CD4-positive, alpha-beta T cell (primary cell): ENCODE measurements around the gene YPEL2. TPM values are rescaled to one million over a fixed set of nuclear protein-coding genes. Genes with fewer than 3 reads are reported as not detected.
"Not testable (repeated sequence)": the region's sequence is repeated elsewhere in the genome, so short reads cannot be mapped to it uniquely, and the experiment has no call there.

ENCODE experiments used
- ATAC-seq: fragments of 200-7000 bp; cut with Tn5 transposase; one replicate; pipeline ENCODE4 v1.10.0; 2022; ENCODE audit warnings: mild to moderate bottlenecking; ENCODE audit not compliant: poor library complexity
- CTCF ChIA-PET: fragments of 350-600 bp; sonication (Branson Sonifier 250); formaldehyde crosslinking; loops from one replicate; lab custom pipeline; 2021; ENCODE audit warnings: antibody characterized with exemption, inconsistent platforms; lab: Charles Lee
- POLR2A ChIA-PET: fragments of 350-600 bp; sonication (Branson Sonifier 250); formaldehyde crosslinking; loops from one replicate; lab custom pipeline; 2021; ENCODE audit warnings: antibody characterized with exemption, inconsistent platforms; lab: Charles Lee
- DNase-seq, 14 experiments: peaks; one replicate each; pipeline ENCODE4 v3.0.0-alpha.2; 2013 to 2020; ENCODE audit warnings: mixed read lengths in 2 of 14
- H3K27ac ChIP-seq, 2 donors: one replicate each; pipeline versions ENCODE4 v1.5.1 to v1.7.0; 2013; ENCODE audit warnings: low read length in 2 of 2, low read depth in 1 of 2, mild to moderate bottlenecking in 1 of 2
- H3K27me3 ChIP-seq, 2 experiments: 1 replicate in 1 of 2; 2 replicates in 1 of 2; pipeline versions ENCODE4 v1.6.1 to v1.7.0; 2013; ENCODE audit warnings: low read length in 2 of 2, control low read depth in 1 of 2, mild to moderate bottlenecking in 1 of 2, moderate library complexity in 1 of 2; ENCODE audit not compliant: insufficient read depth in 2 of 2, control insufficient read depth in 1 of 2
- H3K36me3 ChIP-seq: one replicate; pipeline ENCODE4 v1.6.1; 2013; ENCODE audit warnings: low read length, control low read depth; ENCODE audit not compliant: insufficient read depth
- H3K4me1 ChIP-seq: one replicate; pipeline ENCODE4 v1.6.1; 2013; ENCODE audit warnings: low read length, control low read depth; ENCODE audit not compliant: insufficient read depth
- H3K4me3 ChIP-seq: one replicate; pipeline ENCODE4 v1.5.1; 2013; ENCODE audit warnings: mild to moderate bottlenecking, low read length, moderate library complexity
- H3K9me3 ChIP-seq, 2 experiments: 1 replicate in 1 of 2; 2 replicates in 1 of 2; pipeline versions ENCODE4 v1.6.1 to v1.7.0; 2013; ENCODE audit warnings: low read length in 2 of 2, mild to moderate bottlenecking in 2 of 2, control low read depth in 1 of 2, moderate library complexity in 1 of 2; ENCODE audit not compliant: control insufficient read depth in 1 of 2, insufficient read depth in 1 of 2
- H3K27ac Mint-ChIP-seq: one replicate; pipeline ENCODE4 v1.8.0; 2020; ENCODE audit warnings: mixed read lengths
- H3K27me3 Mint-ChIP-seq: one replicate; pipeline ENCODE4 v1.8.0; 2021; ENCODE audit warnings: mixed read lengths
- H3K36me3 Mint-ChIP-seq: one replicate; pipeline ENCODE4 v1.8.0; 2021; ENCODE audit warnings: low read depth, mixed read lengths
- H3K4me1 Mint-ChIP-seq: one replicate; pipeline ENCODE4 v1.8.0; 2021; ENCODE audit warnings: low read depth, mixed read lengths
- H3K4me3 Mint-ChIP-seq: one replicate; pipeline ENCODE4 v1.8.0; 2020; ENCODE audit warnings: mild to moderate bottlenecking, mixed read lengths
- H3K9me3 Mint-ChIP-seq: one replicate; pipeline ENCODE4 v1.8.0; 2020; ENCODE audit warnings: mixed read lengths
- intact Hi-C, 2 experiments: fragments of 100-400 bp; cut with DNase I in 1 of 2; cut with micrococcal nuclease in 1 of 2; formaldehyde crosslinking; loops; one replicate each; pipeline versions ENCODE4 v1.15.1 to v1.9.0; 2023 to 2025; cut with DNase I, micrococcal nuclease
- total RNA-seq, 174 experiments: library from RNA in 2 of 174; stranded (reverse) in 2 of 174; gene quantifications; one replicate each; pipeline ENCODE4 v1.2.3 and lab custom pipeline; 2021 to 2026
- TF ChIP-seq, protein P1 (sequence below): fragments of 200-600 bp; IDR thresholded peaks from one replicate; pipeline ENCODE4 v1.8.0; 2022; ENCODE audit warnings: antibody characterized with exemption, mild to moderate bottlenecking

YPEL2 gene
- total RNA-seq, 2 experiments from 2014 or later = 69.1 to 71.6 TPM

DNA sequence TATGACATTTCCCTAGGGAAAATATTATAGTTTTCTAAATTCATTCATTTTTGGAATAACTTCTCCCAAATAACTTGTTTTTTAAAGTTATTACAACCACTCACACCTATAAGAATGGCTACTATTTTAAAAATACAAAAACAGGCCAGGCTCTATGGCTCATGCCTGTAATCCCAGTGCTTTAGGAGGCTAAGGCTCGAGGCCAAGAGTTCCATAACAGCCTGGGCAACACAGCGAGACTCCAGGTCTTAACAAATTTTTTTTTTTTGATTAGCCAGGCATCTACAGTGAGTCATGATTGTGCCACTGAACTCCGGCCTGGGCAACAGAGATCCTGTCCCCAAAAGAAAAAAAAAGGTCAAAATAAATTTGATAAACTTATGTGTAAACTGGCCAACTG lies 43.6 kb upstream of the YPEL2 start:
- Histone ChIP-seq H3K4me1 (no peaks in the 10 kb centered on the region), H3K27ac (no peak overlapping the region), H3K27me3 (no peaks in the 10 kb centered on the region), H3K9me3 (no peaks in the 10 kb centered on the region), H3K36me3 (no peaks in the 10 kb centered on the region), H3K4me3 (no peak overlapping the region)
- Mint-ChIP-seq H3K36me3 (no peaks in the 10 kb centered on the region), H3K4me1 (no peaks in the 10 kb centered on the region), H3K27me3 (no peaks in the 10 kb centered on the region), H3K27ac (no peak overlapping the region), H3K4me3 (no peak overlapping the region), H3K9me3 (no peaks in the 10 kb centered on the region)
- POLR2A ChIA-PET = no interaction called here
- DNase-seq (no peak), ATAC-seq (no peak)
- CTCF ChIA-PET = no interaction called here
- TF ChIP-seq, protein P1, sequence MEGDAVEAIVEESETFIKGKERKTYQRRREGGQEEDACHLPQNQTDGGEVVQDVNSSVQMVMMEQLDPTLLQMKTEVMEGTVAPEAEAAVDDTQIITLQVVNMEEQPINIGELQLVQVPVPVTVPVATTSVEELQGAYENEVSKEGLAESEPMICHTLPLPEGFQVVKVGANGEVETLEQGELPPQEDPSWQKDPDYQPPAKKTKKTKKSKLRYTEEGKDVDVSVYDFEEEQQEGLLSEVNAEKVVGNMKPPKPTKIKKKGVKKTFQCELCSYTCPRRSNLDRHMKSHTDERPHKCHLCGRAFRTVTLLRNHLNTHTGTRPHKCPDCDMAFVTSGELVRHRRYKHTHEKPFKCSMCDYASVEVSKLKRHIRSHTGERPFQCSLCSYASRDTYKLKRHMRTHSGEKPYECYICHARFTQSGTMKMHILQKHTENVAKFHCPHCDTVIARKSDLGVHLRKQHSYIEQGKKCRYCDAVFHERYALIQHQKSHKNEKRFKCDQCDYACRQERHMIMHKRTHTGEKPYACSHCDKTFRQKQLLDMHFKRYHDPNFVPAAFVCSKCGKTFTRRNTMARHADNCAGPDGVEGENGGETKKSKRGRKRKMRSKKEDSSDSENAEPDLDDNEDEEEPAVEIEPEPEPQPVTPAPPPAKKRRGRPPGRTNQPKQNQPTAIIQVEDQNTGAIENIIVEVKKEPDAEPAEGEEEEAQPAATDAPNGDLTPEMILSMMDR = no peak
- intact Hi-C loops = no loop called here

DNA sequence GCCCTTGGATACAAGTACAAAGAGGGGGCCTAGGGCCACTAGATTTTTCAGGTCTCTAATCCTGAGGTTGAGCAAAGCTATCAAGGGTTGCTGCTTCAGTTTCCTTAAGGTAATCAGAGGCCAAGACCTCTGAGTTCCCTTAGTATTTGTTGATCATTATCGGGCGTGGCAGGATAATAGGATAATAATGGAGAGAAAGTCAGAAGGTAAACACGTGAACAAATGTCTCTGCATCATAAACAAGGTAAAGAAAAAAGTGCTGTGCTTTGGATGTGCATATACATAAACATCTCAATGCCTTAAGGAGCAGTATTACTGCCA lies 41.5 kb upstream of the YPEL2 start:
- Mint-ChIP-seq H3K27me3 (no peaks in the 10 kb centered on the region), H3K36me3 (no peaks in the 10 kb centered on the region), H3K9me3 (no peaks in the 10 kb centered on the region), H3K4me3 (no peak overlapping the region), H3K27ac (no peak overlapping the region), H3K4me1 (no peaks in the 10 kb centered on the region)
- intact Hi-C loops = no loop called here
- Histone ChIP-seq H3K27me3 (no peaks in the 10 kb centered on the region), H3K9me3 (no peaks in the 10 kb centered on the region), H3K4me1 (no peaks in the 10 kb centered on the region), H3K27ac (no peak overlapping the region), H3K4me3 (no peak overlapping the region), H3K36me3 (no peaks in the 10 kb centered on the region)
- DNase-seq = no peak
- ChIA-PET CTCF (no interaction called here), POLR2A (no interaction called here)
- TF ChIP-seq, protein P1 = no peak
- ATAC-seq = no peak

DNA sequence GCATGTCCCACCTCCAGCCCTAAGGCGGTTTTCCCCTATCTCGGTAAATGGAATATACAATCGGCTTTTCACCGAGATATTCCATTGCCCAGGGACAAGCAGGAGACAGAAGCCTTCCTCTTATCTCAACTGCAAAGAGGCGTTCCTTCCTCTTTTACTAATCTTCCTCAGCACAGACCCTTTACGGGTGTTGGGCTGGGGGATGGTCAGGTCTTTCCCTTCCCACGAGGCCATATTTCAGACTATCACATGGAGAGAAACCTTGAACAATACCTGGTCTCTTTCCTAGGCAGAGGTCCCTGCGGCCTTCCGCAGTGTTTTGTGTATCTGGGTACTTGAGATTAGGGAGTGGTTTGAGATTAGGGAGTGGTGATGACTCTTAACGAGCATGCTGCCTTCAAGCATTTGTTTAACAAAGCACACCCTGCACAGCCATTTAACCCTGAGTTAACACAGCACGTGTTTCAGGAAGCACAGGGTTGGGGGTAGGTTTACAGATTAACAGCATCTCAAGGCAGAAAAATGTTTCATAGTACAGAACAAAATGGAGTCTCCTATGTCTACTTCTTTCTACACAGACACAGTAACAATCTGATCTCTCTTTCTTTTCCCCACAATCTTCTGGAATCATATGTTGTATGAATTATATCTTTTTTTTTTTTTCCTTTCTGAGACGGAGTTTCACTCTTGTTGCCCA lies 41.0 kb upstream of the YPEL2 start:
- H3K4me1 ChIP-seq, H3K4me3 Mint-ChIP-seq, H3K27me3 ChIP-seq, POLR2A ChIA-PET, H3K36me3 Mint-ChIP-seq, H3K9me3 Mint-ChIP-seq, intact Hi-C loops, H3K27ac Mint-ChIP-seq, H3K4me3 ChIP-seq, H3K36me3 ChIP-seq, H3K4me1 Mint-ChIP-seq, H3K27ac ChIP-seq, H3K27me3 Mint-ChIP-seq, CTCF ChIA-PET, ATAC-seq, DNase-seq, H3K9me3 ChIP-seq: not testable (repeated sequence)

DNA sequence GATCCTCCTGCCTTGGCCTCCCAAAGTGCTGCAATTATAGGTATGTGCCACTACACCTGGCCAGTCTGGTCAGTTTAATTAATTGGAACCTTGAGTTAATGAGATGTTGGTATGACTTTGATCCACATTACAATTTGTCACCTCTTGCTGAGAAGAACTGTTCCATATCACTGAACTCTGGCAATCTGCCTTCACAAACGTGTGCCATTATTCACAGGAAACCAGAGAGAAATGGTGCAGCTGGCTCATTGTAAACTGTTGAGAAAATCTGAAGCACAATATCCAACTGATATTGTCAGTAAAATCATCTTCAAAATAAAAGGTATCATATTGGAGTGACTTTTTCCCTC lies 39.3 kb upstream of the YPEL2 start:
- no peak for ATAC-seq
- no peaks in the 10 kb centered on the region for H3K4me1 Mint-ChIP-seq
- CTCF ChIA-PET = interaction anchor here (0.7 kb wide), 1 partner anchor 1129 kb away, joined by 3 read pairs; no protein-coding TSS in a partner anchor
- H3K9me3 ChIP-seq = no peaks in the 10 kb centered on the region
- TF ChIP-seq, protein P1 = no peak
- H3K36me3 ChIP-seq = no peaks in the 10 kb centered on the region
- no peaks in the 10 kb centered on the region for H3K36me3 Mint-ChIP-seq
- H3K27me3 Mint-ChIP-seq = peaks cover 2% of the 10 kb centered on the region
- H3K9me3 Mint-ChIP-seq = no peaks in the 10 kb centered on the region
- H3K27me3 ChIP-seq = no peaks in the 10 kb centered on the region
- DNase-seq = no peak
- H3K27ac ChIP-seq = no peak overlapping the region
- H3K4me3 Mint-ChIP-seq = no peak overlapping the region
- intact Hi-C loops = no loop called here
- H3K4me3 ChIP-seq = no peak overlapping the region
- POLR2A ChIA-PET = no interaction called here
- no peaks in the 10 kb centered on the region for H3K4me1 ChIP-seq
- H3K27ac Mint-ChIP-seq = no peak overlapping the region
